ENCODE data around the gene EXOSC10.

Gene EXOSC10

DNA sequence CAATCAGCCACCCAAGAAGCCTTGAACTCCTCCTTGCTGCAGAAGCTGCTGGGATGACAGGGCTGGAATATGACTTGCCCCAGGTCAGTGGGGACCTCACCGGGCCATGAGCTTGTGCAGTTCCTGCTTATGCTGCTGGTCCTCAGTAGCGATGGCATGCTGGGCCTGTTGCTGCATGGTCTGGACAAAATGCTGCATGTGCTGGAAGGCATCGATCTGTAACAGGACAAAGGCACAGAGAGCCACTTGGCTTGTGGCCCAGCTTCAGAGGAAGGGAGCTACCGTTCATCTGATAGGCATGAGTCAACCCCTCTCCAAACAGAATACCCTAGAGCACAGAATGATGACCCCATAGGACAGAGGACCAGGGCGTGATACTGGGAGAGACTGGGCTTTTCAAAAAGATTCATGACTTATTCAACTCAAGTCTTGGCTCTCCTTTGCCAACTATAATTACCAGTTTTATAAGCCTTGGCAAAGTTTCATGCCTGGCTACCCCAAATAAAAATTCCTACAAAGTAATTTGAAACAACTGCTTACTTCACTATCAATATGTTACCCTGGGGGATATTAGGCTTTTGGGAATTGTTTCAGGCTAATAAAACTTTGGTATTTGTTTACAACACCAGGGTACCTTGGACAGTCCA is 34.7 kb upstream of the EXOSC10 start:
- Histone ChIP-seq H3K36me3 (ENCODE audit: control insufficient read depth, insufficient read depth, low read length) (peaks cover 84% of the 10 kb centered on the region), H3K27ac (ENCODE audit: low read depth, low read length, severe bottlenecking) (no peak overlapping the region), H3K4me1 (ENCODE audit: control insufficient read depth, insufficient read depth, low read length, poor library complexity, severe bottlenecking) (peaks cover 6% of the 10 kb centered on the region), H3K4me3 (ENCODE audit: extremely low read depth, insufficient read depth, low read length, poor library complexity, severe bottlenecking) (no peak overlapping the region), H3K9me3 (ENCODE audit: control insufficient read depth, low read length) (no peaks in the 10 kb centered on the region)
- 86 to 94% methylated on average over 2 to 5 of the region's 5 CpGs for WGBS, 2 experiments (ENCODE audit: insufficient coverage in 2 of 2)

DNA sequence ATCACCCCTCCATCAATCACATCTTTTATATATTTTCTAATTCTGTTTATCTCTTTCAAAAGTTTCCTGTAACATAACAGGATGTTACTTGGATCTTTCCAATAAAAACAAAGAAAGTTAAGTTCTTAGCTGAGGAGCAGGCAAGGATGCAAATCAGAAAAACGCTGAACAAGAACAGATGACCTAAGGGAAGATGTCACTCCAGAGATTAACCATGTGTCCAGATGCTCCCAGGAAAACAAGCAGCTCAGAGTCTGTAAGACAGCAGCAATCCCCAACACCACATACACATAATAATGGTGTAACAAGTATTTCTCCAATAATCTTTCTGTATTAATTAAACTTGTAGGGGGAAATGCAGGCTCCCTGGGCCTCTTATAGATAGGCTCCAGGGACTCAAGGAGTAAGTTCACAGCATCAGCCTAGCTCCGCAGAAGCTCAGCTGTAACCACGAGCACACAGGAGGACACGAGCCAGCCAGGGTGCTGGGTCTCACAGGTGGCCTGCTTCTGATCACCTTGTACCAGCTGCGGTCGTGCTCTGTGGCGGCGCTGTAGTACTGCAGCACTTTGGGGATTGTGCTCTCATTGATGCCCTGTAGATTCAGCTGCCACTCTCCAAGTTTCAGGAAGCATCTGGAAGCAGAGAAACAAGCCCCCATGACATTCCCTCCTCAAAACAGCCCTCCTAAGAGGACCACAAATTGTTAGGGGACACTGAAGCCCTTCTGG is 33.1 kb upstream of the EXOSC10 start:
- H3K4me1 ChIP-seq (ENCODE audit: control insufficient read depth, insufficient read depth, low read length, poor library complexity, severe bottlenecking), result peaks cover 6% of the 10 kb centered on the region
- 94 to 98% methylated on average over 7 to 8 of the region's 8 CpGs for WGBS, 2 experiments (ENCODE audit: insufficient coverage in 2 of 2)
- H3K36me3 ChIP-seq (ENCODE audit: control insufficient read depth, insufficient read depth, low read length), result peaks cover 84% of the 10 kb centered on the region
- no peaks in the 10 kb centered on the region for H3K9me3 ChIP-seq (ENCODE audit: control insufficient read depth, low read length)
- no peak overlapping the region for H3K27ac ChIP-seq (ENCODE audit: low read depth, low read length, severe bottlenecking)
- no peak overlapping the region for H3K4me3 ChIP-seq (ENCODE audit: extremely low read depth, insufficient read depth, low read length, poor library complexity, severe bottlenecking)

DNA sequence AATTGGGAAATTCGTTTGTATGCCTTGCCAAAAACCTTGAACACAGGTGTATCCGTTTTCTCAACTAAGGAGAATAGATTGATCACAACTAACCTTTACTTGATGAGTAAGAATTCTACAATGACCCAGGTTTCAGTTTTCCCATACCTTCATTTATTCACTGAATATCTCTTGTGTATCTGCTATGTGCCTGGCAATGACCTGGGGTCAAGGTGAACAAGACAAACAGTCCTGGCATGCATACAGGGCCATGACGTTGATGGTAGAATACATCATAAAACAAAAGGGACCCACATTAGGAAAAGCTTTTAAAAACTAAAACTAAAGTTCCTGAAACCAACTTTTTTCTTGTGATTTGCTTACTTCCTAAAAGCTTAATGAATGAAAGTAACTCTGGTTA is 32.1 kb upstream of the EXOSC10 start:
- H3K4me3 ChIP-seq (ENCODE audit: extremely low read depth, insufficient read depth, low read length, poor library complexity, severe bottlenecking), result no peak overlapping the region
- no peak overlapping the region for H3K27ac ChIP-seq (ENCODE audit: low read depth, low read length, severe bottlenecking)
- peaks cover 87% of the 10 kb centered on the region for H3K36me3 ChIP-seq (ENCODE audit: control insufficient read depth, insufficient read depth, low read length)
- peaks cover 6% of the 10 kb centered on the region for H3K4me1 ChIP-seq (ENCODE audit: control insufficient read depth, insufficient read depth, low read length, poor library complexity, severe bottlenecking)
- 58% methylated on average over 2 of the region's 3 CpGs; no CpG with 5 or more reads in 1 of the 2 experiments for WGBS, 2 experiments (ENCODE audit: insufficient coverage in 2 of 2)
- H3K9me3 ChIP-seq (ENCODE audit: control insufficient read depth, low read length), result no peaks in the 10 kb centered on the region

DNA sequence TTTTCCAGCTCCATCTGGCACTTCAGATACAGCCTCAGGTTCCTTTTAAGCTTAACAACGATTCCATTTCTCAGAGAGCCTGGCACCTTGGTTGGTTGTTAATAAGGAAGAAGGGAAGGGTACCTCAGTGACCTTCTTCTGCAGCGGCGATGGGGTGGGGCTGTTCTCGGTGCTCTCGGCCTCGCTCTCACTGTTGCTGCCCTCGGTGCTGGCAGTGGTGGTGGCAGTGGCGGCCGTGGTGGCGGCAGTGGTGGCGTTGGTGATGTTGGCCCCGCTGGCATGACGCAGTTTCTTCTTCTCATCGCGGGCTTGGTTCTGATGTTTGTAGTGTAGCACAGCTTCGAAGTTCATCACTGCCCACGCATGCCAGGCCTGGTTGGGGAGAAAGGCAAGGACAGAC is 30.7 kb upstream of the EXOSC10 start:
- 92 to 95% methylated on average over 16 to 17 of the region's 17 CpGs for WGBS, 2 experiments (ENCODE audit: insufficient coverage in 2 of 2)
- H3K4me1 ChIP-seq (ENCODE audit: control insufficient read depth, insufficient read depth, low read length, poor library complexity, severe bottlenecking), result peaks cover 6% of the 10 kb centered on the region
- H3K9me3 ChIP-seq (ENCODE audit: control insufficient read depth, low read length), result no peaks in the 10 kb centered on the region
- peaks cover 92% of the 10 kb centered on the region for H3K36me3 ChIP-seq (ENCODE audit: control insufficient read depth, insufficient read depth, low read length)
- no peak overlapping the region for H3K4me3 ChIP-seq (ENCODE audit: extremely low read depth, insufficient read depth, low read length, poor library complexity, severe bottlenecking)
- H3K27ac ChIP-seq (ENCODE audit: low read depth, low read length, severe bottlenecking), result no peak overlapping the region

DNA sequence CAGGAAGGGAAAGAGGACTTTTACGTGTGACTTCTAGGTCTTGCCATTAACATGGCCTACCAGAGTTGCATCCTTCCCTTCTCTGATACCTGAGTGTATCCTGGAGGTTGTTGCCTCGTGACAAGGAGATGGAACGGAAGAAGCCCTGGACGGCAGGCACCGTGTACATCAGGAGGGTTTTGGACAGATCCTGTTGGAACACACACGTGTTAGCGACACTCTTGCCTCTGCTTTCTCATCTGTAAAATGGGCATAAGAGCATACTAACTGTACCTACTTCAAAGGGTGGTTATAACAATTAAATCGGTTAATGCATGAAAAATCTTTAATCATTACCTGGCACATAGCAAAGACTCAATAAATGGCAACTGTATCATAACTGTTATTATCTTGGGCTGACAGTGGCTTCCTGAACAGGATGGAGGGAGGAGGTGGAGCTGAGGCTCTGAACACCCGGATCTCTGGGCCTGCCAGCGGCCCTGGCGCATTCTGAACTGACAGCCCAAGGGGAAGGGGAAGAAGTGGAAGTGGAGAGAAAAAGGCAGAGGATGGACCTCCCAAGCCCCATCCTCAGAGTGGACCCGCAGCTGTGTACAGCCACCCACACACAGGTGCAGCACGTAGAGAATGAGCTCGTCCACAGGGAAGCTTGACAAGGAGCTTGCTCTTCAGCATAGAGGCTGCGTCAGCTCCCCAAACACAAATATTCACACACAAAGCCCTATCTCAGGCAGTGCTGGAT is 30.2 kb upstream of the EXOSC10 start:
- Histone ChIP-seq H3K4me1 (ENCODE audit: control insufficient read depth, insufficient read depth, low read length, poor library complexity, severe bottlenecking) (peaks cover 6% of the 10 kb centered on the region), H3K4me3 (ENCODE audit: extremely low read depth, insufficient read depth, low read length, poor library complexity, severe bottlenecking) (no peak overlapping the region), H3K9me3 (ENCODE audit: control insufficient read depth, low read length) (no peaks in the 10 kb centered on the region), H3K27ac (ENCODE audit: low read depth, low read length, severe bottlenecking) (no peak overlapping the region), H3K36me3 (ENCODE audit: control insufficient read depth, insufficient read depth, low read length) (peaks cover 97% of the 10 kb centered on the region)
- 92 to 98% methylated on average over 10 of the region's 15 CpGs for WGBS, 2 experiments (ENCODE audit: insufficient coverage in 2 of 2)

DNA sequence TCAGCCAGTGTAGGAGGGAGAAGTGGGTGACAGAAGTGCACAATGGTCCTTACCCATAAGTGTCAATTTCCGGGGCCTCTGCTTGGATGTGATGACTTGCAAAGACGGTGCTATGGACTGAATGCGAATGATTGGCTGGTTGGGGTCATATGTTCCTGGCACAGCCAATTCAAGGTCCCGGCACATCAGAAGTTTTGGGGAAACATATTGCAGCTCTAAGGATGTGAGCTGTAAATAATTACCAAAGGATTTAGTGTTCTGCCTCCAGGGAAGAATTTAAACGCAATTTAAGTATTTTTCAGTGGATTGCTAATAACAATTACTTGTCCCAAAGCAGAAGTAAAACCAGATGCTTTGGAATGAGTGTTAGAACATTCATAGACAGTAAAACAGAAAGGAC is 26.9 kb upstream of the EXOSC10 start:
- H3K9me3 ChIP-seq (ENCODE audit: control insufficient read depth, low read length), result no peaks in the 10 kb centered on the region
- H3K36me3 ChIP-seq (ENCODE audit: control insufficient read depth, insufficient read depth, low read length), result peaks cover 97% of the 10 kb centered on the region
- H3K4me1 ChIP-seq (ENCODE audit: control insufficient read depth, insufficient read depth, low read length, poor library complexity, severe bottlenecking), result no peaks in the 10 kb centered on the region
- 90 to 96% methylated on average over 4 of the region's 5 CpGs for WGBS, 2 experiments (ENCODE audit: insufficient coverage in 2 of 2)
- H3K27ac ChIP-seq (ENCODE audit: low read depth, low read length, severe bottlenecking), result no peak overlapping the region
- H3K4me3 ChIP-seq (ENCODE audit: extremely low read depth, insufficient read depth, low read length, poor library complexity, severe bottlenecking), result no peak overlapping the region

DNA sequence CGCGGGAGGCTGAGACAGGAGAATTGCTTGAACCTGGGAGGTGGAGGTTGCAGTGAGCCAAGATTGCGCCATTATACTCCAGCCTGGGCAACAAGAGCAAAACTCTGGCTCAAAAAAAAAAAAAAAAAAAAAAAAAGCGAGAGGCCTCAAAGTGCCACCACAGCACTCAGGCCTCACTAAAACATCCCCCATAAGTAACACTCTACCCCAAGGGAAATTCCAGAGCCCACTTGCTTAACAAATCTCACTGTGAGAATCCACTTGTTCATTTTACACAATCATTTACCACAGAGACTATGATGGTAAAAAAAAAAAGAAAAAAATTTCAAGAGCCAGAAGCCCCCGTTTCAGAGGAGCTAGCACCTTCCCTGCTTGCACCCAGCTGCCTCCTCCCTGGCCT is 26.3 kb upstream of the EXOSC10 start:
- Histone ChIP-seq H3K36me3 (ENCODE audit: control insufficient read depth, insufficient read depth, low read length) (peaks cover 95% of the 10 kb centered on the region), H3K9me3 (ENCODE audit: control insufficient read depth, low read length) (no peaks in the 10 kb centered on the region), H3K4me3 (ENCODE audit: extremely low read depth, insufficient read depth, low read length, poor library complexity, severe bottlenecking) (no peak overlapping the region), H3K4me1 (ENCODE audit: control insufficient read depth, insufficient read depth, low read length, poor library complexity, severe bottlenecking) (no peaks in the 10 kb centered on the region), H3K27ac (ENCODE audit: low read depth, low read length, severe bottlenecking) (no peak overlapping the region)
- WGBS, 2 experiments (ENCODE audit: insufficient coverage in 2 of 2), result 100% methylated on average over 2 of the region's 5 CpGs; no CpG with 5 or more reads in 1 of the 2 experiments

DNA sequence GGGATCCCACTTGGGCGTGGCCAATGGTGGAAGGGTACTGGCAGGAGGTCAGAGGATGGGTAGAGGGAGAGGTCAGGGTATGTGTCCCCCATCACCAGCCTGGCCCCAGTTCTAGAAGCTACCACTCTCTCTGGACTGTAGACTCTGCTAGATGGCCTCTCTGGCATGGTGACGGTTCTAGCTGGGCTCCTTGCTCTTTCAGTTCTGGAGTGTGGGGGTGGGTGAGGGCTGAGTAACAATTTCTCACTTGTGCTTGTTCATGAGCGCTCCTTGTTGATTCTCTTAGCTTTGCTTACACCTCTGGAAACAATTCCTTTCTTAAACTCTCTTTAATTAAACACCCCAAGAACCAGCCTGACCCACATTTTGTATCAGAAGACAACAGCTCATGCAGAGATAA is 25.3 kb upstream of the EXOSC10 start:
- WGBS, 2 experiments (ENCODE audit: insufficient coverage in 2 of 2), result 83% methylated on average over 1 of the region's 3 CpGs; no CpG with 5 or more reads in 1 of the 2 experiments
- H3K36me3 ChIP-seq (ENCODE audit: control insufficient read depth, insufficient read depth, low read length), result peaks cover 92% of the 10 kb centered on the region
- H3K4me3 ChIP-seq (ENCODE audit: extremely low read depth, insufficient read depth, low read length, poor library complexity, severe bottlenecking), result no peak overlapping the region
- H3K27ac ChIP-seq (ENCODE audit: low read depth, low read length, severe bottlenecking), result no peak overlapping the region
- no peaks in the 10 kb centered on the region for H3K4me1 ChIP-seq (ENCODE audit: control insufficient read depth, insufficient read depth, low read length, poor library complexity, severe bottlenecking)
- no peaks in the 10 kb centered on the region for H3K9me3 ChIP-seq (ENCODE audit: control insufficient read depth, low read length)

DNA sequence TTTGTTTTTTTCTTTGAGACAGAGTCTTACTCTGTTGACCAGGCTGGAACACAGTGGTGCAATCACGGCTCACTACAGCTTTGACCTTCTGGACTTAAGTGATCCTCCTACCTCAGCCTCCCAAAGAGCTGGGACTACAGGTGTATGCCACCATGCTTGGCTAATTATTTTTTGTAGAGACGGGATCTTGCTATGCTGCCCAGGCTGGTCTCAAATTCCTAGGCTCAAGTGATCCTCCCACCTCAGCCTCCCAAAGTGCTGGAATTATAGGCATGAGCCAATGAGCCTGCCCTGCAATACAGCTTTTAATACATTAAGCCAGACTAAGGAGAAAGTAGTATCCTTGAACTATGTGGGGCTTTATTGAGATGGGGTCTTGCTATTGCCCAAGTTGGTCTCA is 16.6 kb upstream of the EXOSC10 start:
- Histone ChIP-seq H3K27ac (ENCODE audit: low read depth, low read length, severe bottlenecking) (no peak overlapping the region), H3K4me1 (ENCODE audit: control insufficient read depth, insufficient read depth, low read length, poor library complexity, severe bottlenecking) (no peaks in the 10 kb centered on the region), H3K4me3 (ENCODE audit: extremely low read depth, insufficient read depth, low read length, poor library complexity, severe bottlenecking) (no peak overlapping the region), H3K36me3 (ENCODE audit: control insufficient read depth, insufficient read depth, low read length) (peaks cover 89% of the 10 kb centered on the region), H3K9me3 (ENCODE audit: control insufficient read depth, low read length) (no peaks in the 10 kb centered on the region)
- WGBS, 2 experiments (ENCODE audit: insufficient coverage in 2 of 2), result 93 to 100% methylated on average over 2 of the region's 2 CpGs

DNA sequence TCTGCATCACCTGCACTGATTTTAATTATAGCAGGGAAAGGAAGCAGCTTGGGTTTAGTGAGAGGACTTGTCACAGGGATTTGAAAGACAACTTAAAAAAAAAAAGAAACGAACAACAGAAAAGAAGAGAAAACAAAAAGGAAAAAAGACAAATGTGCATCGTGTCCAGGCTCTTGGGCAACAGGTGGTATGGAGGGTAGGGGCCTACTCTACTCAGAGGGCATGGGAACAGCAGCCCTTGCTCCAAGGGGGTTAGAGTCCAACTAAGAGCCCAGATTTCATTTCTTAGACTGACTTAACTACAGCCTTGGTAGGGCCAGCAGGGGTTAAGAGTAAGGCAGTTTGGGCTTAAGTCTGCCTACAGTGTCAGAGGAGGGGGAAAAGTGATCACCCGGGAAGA is 15.3 kb upstream of the EXOSC10 start:
- H3K36me3 ChIP-seq (ENCODE audit: control insufficient read depth, insufficient read depth, low read length), result peaks cover 89% of the 10 kb centered on the region
- 95 to 100% methylated on average over 3 of the region's 3 CpGs for WGBS, 2 experiments (ENCODE audit: insufficient coverage in 2 of 2)
- H3K9me3 ChIP-seq (ENCODE audit: control insufficient read depth, low read length), result no peaks in the 10 kb centered on the region
- no peaks in the 10 kb centered on the region for H3K4me1 ChIP-seq (ENCODE audit: control insufficient read depth, insufficient read depth, low read length, poor library complexity, severe bottlenecking)
- no peak overlapping the region for H3K27ac ChIP-seq (ENCODE audit: low read depth, low read length, severe bottlenecking)
- H3K4me3 ChIP-seq (ENCODE audit: extremely low read depth, insufficient read depth, low read length, poor library complexity, severe bottlenecking), result no peak overlapping the region
